ENCODE data around the gene PRKD1. TPM values are rescaled to one million over a fixed set of nuclear protein-coding genes. Genes with fewer than 3 reads are reported as not detected.
"Not testable (repeated sequence)": the region's sequence is repeated elsewhere in the genome, so short reads cannot be mapped to it uniquely, and the experiment has no call there.

Gene PRKD1
- total RNA-seq, 1 donor from 2014 or later = 0.23 TPM

GRCh38 chr14:29846339-29847055 lies 81.2 kb downstream of the PRKD1 start:
- H3K27ac Mint-ChIP-seq = no peak overlapping the region
- intact Hi-C loops (cut with micrococcal nuclease) = no loop called here

GRCh38 chr14:29843981-29844380 lies 83.7 kb downstream of the PRKD1 start:
- no peaks in the 10 kb centered on the region for H3K27me3 Mint-ChIP-seq (ENCODE audit: insufficient read depth)
- no peaks in the 10 kb centered on the region for H3K4me1 Mint-ChIP-seq (ENCODE audit: low read depth)
- no peak overlapping the region for H3K4me3 Mint-ChIP-seq
- H3K36me3 Mint-ChIP-seq (ENCODE audit: low read depth) = peaks cover 2% of the 10 kb centered on the region
- H3K9me3 Mint-ChIP-seq = peaks cover 25% of the 10 kb centered on the region
- intact Hi-C loops (cut with micrococcal nuclease) = no loop called here
- DNase-seq (ENCODE audit: low spot score) = no peak
- no peak overlapping the region for H3K27ac Mint-ChIP-seq

More at GRCh38 chr14:29846339-29847055, 81.2 kb downstream of the PRKD1 start:
- Mint-ChIP-seq H3K27me3 (ENCODE audit: insufficient read depth) (no peaks in the 10 kb centered on the region), H3K4me1 (ENCODE audit: low read depth) (no peaks in the 10 kb centered on the region), H3K36me3 (ENCODE audit: low read depth) (no peaks in the 10 kb centered on the region), H3K4me3 (no peak overlapping the region), H3K9me3 (peaks cover 23% of the 10 kb centered on the region)
- no peak for DNase-seq (ENCODE audit: low spot score)

- no peaks in the 10 kb centered on the region for H3K27me3 Mint-ChIP-seq (ENCODE audit: insufficient read depth)
Measured at GRCh38 chr14:29842228-29842627, 85.4 kb downstream of the PRKD1 start.

GRCh38 chr14:29840369-29840892 lies 87.2 kb downstream of the PRKD1 start:
- H3K36me3 Mint-ChIP-seq (ENCODE audit: low read depth); DNase-seq (ENCODE audit: low spot score); H3K4me1 Mint-ChIP-seq (ENCODE audit: low read depth); intact Hi-C loops (cut with micrococcal nuclease); H3K4me3 Mint-ChIP-seq; H3K27ac Mint-ChIP-seq; H3K27me3 Mint-ChIP-seq (ENCODE audit: insufficient read depth): not testable (repeated sequence)
- H3K9me3 Mint-ChIP-seq = peaks cover 32% of the 10 kb centered on the region

More at GRCh38 chr14:29842228-29842627, 85.4 kb downstream of the PRKD1 start:
- Mint-ChIP-seq H3K4me1 (ENCODE audit: low read depth) (no peaks in the 10 kb centered on the region), H3K4me3 (no peak overlapping the region), H3K36me3 (ENCODE audit: low read depth) (peaks cover 2% of the 10 kb centered on the region), H3K27ac (no peak overlapping the region), H3K9me3 (peaks cover 29% of the 10 kb centered on the region)
- no peak for DNase-seq (ENCODE audit: low spot score)
- intact Hi-C loops (cut with micrococcal nuclease) = no loop called here

- H3K27ac Mint-ChIP-seq; H3K4me3 Mint-ChIP-seq; H3K27me3 Mint-ChIP-seq (ENCODE audit: insufficient read depth); H3K4me1 Mint-ChIP-seq (ENCODE audit: low read depth); H3K36me3 Mint-ChIP-seq (ENCODE audit: low read depth); DNase-seq (ENCODE audit: low spot score); intact Hi-C loops (cut with micrococcal nuclease): not testable (repeated sequence)
- H3K9me3 Mint-ChIP-seq = peaks cover 32% of the 10 kb centered on the region
Measured at GRCh38 chr14:29839691-29840090, 88.0 kb downstream of the PRKD1 start.

- peaks cover 32% of the 10 kb centered on the region for H3K9me3 Mint-ChIP-seq
- H3K4me1 Mint-ChIP-seq (ENCODE audit: low read depth) = no peaks in the 10 kb centered on the region
- intact Hi-C loops (cut with micrococcal nuclease) = no loop called here
- DNase-seq (ENCODE audit: low spot score) = no peak
- no peaks in the 10 kb centered on the region for H3K27me3 Mint-ChIP-seq (ENCODE audit: insufficient read depth)
- H3K27ac Mint-ChIP-seq = no peak overlapping the region
- peaks cover 2% of the 10 kb centered on the region for H3K36me3 Mint-ChIP-seq (ENCODE audit: low read depth)
- no peak overlapping the region for H3K4me3 Mint-ChIP-seq
Measured at GRCh38 chr14:29838752-29839151, 88.9 kb downstream of the PRKD1 start.

- H3K4me3 Mint-ChIP-seq = no peak overlapping the region
- H3K4me1 Mint-ChIP-seq (ENCODE audit: low read depth) = no peaks in the 10 kb centered on the region
- no peak overlapping the region for H3K27ac Mint-ChIP-seq
- H3K36me3 Mint-ChIP-seq (ENCODE audit: low read depth) = peaks cover 2% of the 10 kb centered on the region
- intact Hi-C loops (cut with micrococcal nuclease) = no loop called here
- no peaks in the 10 kb centered on the region for H3K27me3 Mint-ChIP-seq (ENCODE audit: insufficient read depth)
- no peak for DNase-seq (ENCODE audit: low spot score)
- peaks cover 31% of the 10 kb centered on the region for H3K9me3 Mint-ChIP-seq
Measured at GRCh38 chr14:29836395-29836794, 91.3 kb downstream of the PRKD1 start.

- no peak for DNase-seq (ENCODE audit: low spot score)
- no peaks in the 10 kb centered on the region for H3K27me3 Mint-ChIP-seq (ENCODE audit: insufficient read depth)
- no peaks in the 10 kb centered on the region for H3K36me3 Mint-ChIP-seq (ENCODE audit: low read depth)
- intact Hi-C loops (cut with micrococcal nuclease) = no loop called here
- no peak overlapping the region for H3K27ac Mint-ChIP-seq
- no peak overlapping the region for H3K4me3 Mint-ChIP-seq
- no peaks in the 10 kb centered on the region for H3K4me1 Mint-ChIP-seq (ENCODE audit: low read depth)
- H3K9me3 Mint-ChIP-seq = peaks cover 4% of the 10 kb centered on the region
Measured at GRCh38 chr14:29832042-29832441, 95.6 kb downstream of the PRKD1 start.

- intact Hi-C loops (cut with micrococcal nuclease) = no loop called here
- Mint-ChIP-seq H3K27me3 (ENCODE audit: insufficient read depth) (no peaks in the 10 kb centered on the region), H3K27ac (no peak overlapping the region), H3K36me3 (ENCODE audit: low read depth) (no peaks in the 10 kb centered on the region), H3K9me3 (no peaks in the 10 kb centered on the region), H3K4me1 (ENCODE audit: low read depth) (no peaks in the 10 kb centered on the region), H3K4me3 (no peak overlapping the region)
- no peak for DNase-seq (ENCODE audit: low spot score)
Measured at GRCh38 chr14:29829851-29830250, 97.8 kb downstream of the PRKD1 start.

GRCh38 chr14:29823816-29824215 lies 103.8 kb downstream of the PRKD1 start:
- Mint-ChIP-seq H3K36me3 (ENCODE audit: low read depth) (no peaks in the 10 kb centered on the region), H3K9me3 (no peaks in the 10 kb centered on the region), H3K27ac (no peak overlapping the region)

GRCh38 chr14:29822430-29822709 lies 105.3 kb downstream of the PRKD1 start:
- no peak for DNase-seq (ENCODE audit: low spot score)
- intact Hi-C loops (cut with micrococcal nuclease) = no loop called here
- Mint-ChIP-seq H3K27me3 (ENCODE audit: insufficient read depth) (no peaks in the 10 kb centered on the region), H3K9me3 (no peaks in the 10 kb centered on the region), H3K36me3 (ENCODE audit: low read depth) (no peaks in the 10 kb centered on the region), H3K4me1 (ENCODE audit: low read depth) (no peaks in the 10 kb centered on the region), H3K4me3 (no peak overlapping the region), H3K27ac (no peak overlapping the region)

More at GRCh38 chr14:29823816-29824215, 103.8 kb downstream of the PRKD1 start:
- no peak for DNase-seq (ENCODE audit: low spot score)
- intact Hi-C loops (cut with micrococcal nuclease) = no loop called here
- Mint-ChIP-seq H3K4me3 (no peak overlapping the region), H3K27me3 (ENCODE audit: insufficient read depth) (no peaks in the 10 kb centered on the region), H3K4me1 (ENCODE audit: low read depth) (no peaks in the 10 kb centered on the region)

GRCh38 chr14:29821661-29822429 lies 105.8 kb downstream of the PRKD1 start:
- H3K4me3 Mint-ChIP-seq = no peak overlapping the region
- H3K36me3 Mint-ChIP-seq (ENCODE audit: low read depth) = no peaks in the 10 kb centered on the region
- no peaks in the 10 kb centered on the region for H3K4me1 Mint-ChIP-seq (ENCODE audit: low read depth)
- no peak overlapping the region for H3K27ac Mint-ChIP-seq
- no peaks in the 10 kb centered on the region for H3K27me3 Mint-ChIP-seq (ENCODE audit: insufficient read depth)
- intact Hi-C loops (cut with micrococcal nuclease) = no loop called here
- no peak for DNase-seq (ENCODE audit: low spot score)
- no peaks in the 10 kb centered on the region for H3K9me3 Mint-ChIP-seq

GRCh38 chr14:29821242-29821641 lies 106.4 kb downstream of the PRKD1 start:
- intact Hi-C loops (cut with micrococcal nuclease) = no loop called here
- Mint-ChIP-seq H3K9me3 (no peaks in the 10 kb centered on the region), H3K36me3 (ENCODE audit: low read depth) (no peaks in the 10 kb centered on the region)

More at GRCh38 chr14:29821242-29821641, 106.4 kb downstream of the PRKD1 start:
- DNase-seq (ENCODE audit: low spot score) = no peak
- Mint-ChIP-seq H3K27ac (no peak overlapping the region), H3K27me3 (ENCODE audit: insufficient read depth) (no peaks in the 10 kb centered on the region), H3K4me1 (ENCODE audit: low read depth) (no peaks in the 10 kb centered on the region), H3K4me3 (no peak overlapping the region)

Data from activated T-helper 1 cell treated with anti-CD3 and anti-CD28 coated beads, Interleukin-12 subunit alpha, Interleukin-12 subunit beta, Interleukin-2, Interleukin-4 antibody, amounts not matched to agents 30 ng/mL and 10 ng/mL and 1 ng/mL, durations not matched to agents 14 hours and 24 hours and 36 hours (primary cell).